ENCODE data around the gene PUS1. TPM values are rescaled to one million over a fixed set of nuclear protein-coding genes. Genes with fewer than 3 reads are reported as not detected.

Gene PUS1
- total RNA-seq, 1 donor from 2014 or later = 92.1 TPM

GRCh38 chr12:131915823-131916222, 13.3 kb upstream of the PUS1 start:
- Mint-ChIP-seq H3K4me1 (ENCODE audit: low read depth) (no peaks in the 10 kb centered on the region), H3K9me3 (no peaks in the 10 kb centered on the region), H3K27ac (no peak overlapping the region), H3K36me3 (ENCODE audit: low read depth) (no peaks in the 10 kb centered on the region), H3K4me3 (no peak overlapping the region), H3K27me3 (ENCODE audit: insufficient read depth) (no peaks in the 10 kb centered on the region)
- intact Hi-C loops (cut with micrococcal nuclease) = no loop called here
- DNase-seq (ENCODE audit: low spot score) = no peak

GRCh38 chr12:131916306-131917138, 12.6 kb upstream of the PUS1 start:
- H3K36me3 Mint-ChIP-seq (ENCODE audit: low read depth) = no peaks in the 10 kb centered on the region
- H3K4me3 Mint-ChIP-seq = no peak overlapping the region
- H3K9me3 Mint-ChIP-seq = no peaks in the 10 kb centered on the region
- DNase-seq (ENCODE audit: low spot score) = no peak
- intact Hi-C loops (cut with micrococcal nuclease) = no loop called here
- H3K27me3 Mint-ChIP-seq (ENCODE audit: insufficient read depth) = no peaks in the 10 kb centered on the region
- H3K4me1 Mint-ChIP-seq (ENCODE audit: low read depth) = no peaks in the 10 kb centered on the region
- no peak overlapping the region for H3K27ac Mint-ChIP-seq

- no peaks in the 10 kb centered on the region for H3K27me3 Mint-ChIP-seq (ENCODE audit: insufficient read depth)
- H3K4me1 Mint-ChIP-seq (ENCODE audit: low read depth) = no peaks in the 10 kb centered on the region
- H3K4me3 Mint-ChIP-seq = no peak overlapping the region
- no peaks in the 10 kb centered on the region for H3K36me3 Mint-ChIP-seq (ENCODE audit: low read depth)
- intact Hi-C loops (cut with micrococcal nuclease) = no loop called here
- no peaks in the 10 kb centered on the region for H3K9me3 Mint-ChIP-seq
- H3K27ac Mint-ChIP-seq = no peak overlapping the region
- DNase-seq (ENCODE audit: low spot score) = no peak
Observed at GRCh38 chr12:131917139-131917710, 11.9 kb upstream of the PUS1 start.

GRCh38 chr12:131917711-131918306, 11.3 kb upstream of the PUS1 start:
- no peak overlapping the region for H3K4me3 Mint-ChIP-seq
- no peaks in the 10 kb centered on the region for H3K36me3 Mint-ChIP-seq (ENCODE audit: low read depth)
- intact Hi-C loops (cut with micrococcal nuclease) = no loop called here
- H3K27me3 Mint-ChIP-seq (ENCODE audit: insufficient read depth) = no peaks in the 10 kb centered on the region
- H3K27ac Mint-ChIP-seq = no peak overlapping the region
- H3K9me3 Mint-ChIP-seq = no peaks in the 10 kb centered on the region
- H3K4me1 Mint-ChIP-seq (ENCODE audit: low read depth) = no peaks in the 10 kb centered on the region
- DNase-seq (ENCODE audit: low spot score) = no peak

GRCh38 chr12:131918311-131919050, 10.6 kb upstream of the PUS1 start:
- H3K36me3 Mint-ChIP-seq (ENCODE audit: low read depth) = no peaks in the 10 kb centered on the region
- no peak for DNase-seq (ENCODE audit: low spot score)
- H3K9me3 Mint-ChIP-seq = no peaks in the 10 kb centered on the region
- no peaks in the 10 kb centered on the region for H3K4me1 Mint-ChIP-seq (ENCODE audit: low read depth)
- H3K4me3 Mint-ChIP-seq = no peak overlapping the region
- H3K27me3 Mint-ChIP-seq (ENCODE audit: insufficient read depth) = no peaks in the 10 kb centered on the region
- no peak overlapping the region for H3K27ac Mint-ChIP-seq
- intact Hi-C loops (cut with micrococcal nuclease) = no loop called here

GRCh38 chr12:131919051-131919347, 10.1 kb upstream of the PUS1 start:
- Mint-ChIP-seq H3K27ac (no peak overlapping the region), H3K9me3 (no peaks in the 10 kb centered on the region), H3K4me1 (ENCODE audit: low read depth) (no peaks in the 10 kb centered on the region), H3K27me3 (ENCODE audit: insufficient read depth) (no peaks in the 10 kb centered on the region), H3K4me3 (no peak overlapping the region), H3K36me3 (ENCODE audit: low read depth) (no peaks in the 10 kb centered on the region)
- no peak for DNase-seq (ENCODE audit: low spot score)
- intact Hi-C loops (cut with micrococcal nuclease) = no loop called here

- H3K36me3 Mint-ChIP-seq (ENCODE audit: low read depth) = no peaks in the 10 kb centered on the region
- no peak overlapping the region for H3K27ac Mint-ChIP-seq
- no peaks in the 10 kb centered on the region for H3K9me3 Mint-ChIP-seq
- intact Hi-C loops (cut with micrococcal nuclease) = loop anchor here (10.0 kb wide), 1 partner anchor 265 kb away; no protein-coding TSS in a partner anchor
- H3K27me3 Mint-ChIP-seq (ENCODE audit: insufficient read depth) = no peaks in the 10 kb centered on the region
- no peaks in the 10 kb centered on the region for H3K4me1 Mint-ChIP-seq (ENCODE audit: low read depth)
- no peak overlapping the region for H3K4me3 Mint-ChIP-seq
- DNase-seq (ENCODE audit: low spot score) = no peak
Observed at GRCh38 chr12:131919366-131920156, 9.5 kb upstream of the PUS1 start.

- Mint-ChIP-seq H3K27ac (no peak overlapping the region), H3K4me3 (no peak overlapping the region), H3K36me3 (ENCODE audit: low read depth) (no peaks in the 10 kb centered on the region), H3K4me1 (ENCODE audit: low read depth) (no peaks in the 10 kb centered on the region), H3K27me3 (ENCODE audit: insufficient read depth) (no peaks in the 10 kb centered on the region), H3K9me3 (no peaks in the 10 kb centered on the region)
- DNase-seq (ENCODE audit: low spot score) = no peak
- intact Hi-C loops (cut with micrococcal nuclease) = loop anchor here (10.0 kb wide), 1 partner anchor 265 kb away; no protein-coding TSS in a partner anchor
Observed at GRCh38 chr12:131920157-131920508, 8.9 kb upstream of the PUS1 start.

GRCh38 chr12:131920902-131921840, 7.9 kb upstream of the PUS1 start:
- Mint-ChIP-seq H3K4me3 (no peak overlapping the region), H3K9me3 (no peaks in the 10 kb centered on the region), H3K36me3 (ENCODE audit: low read depth) (no peaks in the 10 kb centered on the region), H3K27ac (no peak overlapping the region), H3K4me1 (ENCODE audit: low read depth) (no peaks in the 10 kb centered on the region), H3K27me3 (ENCODE audit: insufficient read depth) (no peaks in the 10 kb centered on the region)
- DNase-seq (ENCODE audit: low spot score) = no peak
- intact Hi-C loops (cut with micrococcal nuclease) = loop anchor here (10.0 kb wide), 1 partner anchor 264 kb away; no protein-coding TSS in a partner anchor

GRCh38 chr12:131921866-131922769, 7.0 kb upstream of the PUS1 start:
- Mint-ChIP-seq H3K4me3 (no peak overlapping the region), H3K36me3 (ENCODE audit: low read depth) (no peaks in the 10 kb centered on the region), H3K27me3 (ENCODE audit: insufficient read depth) (no peaks in the 10 kb centered on the region), H3K9me3 (no peaks in the 10 kb centered on the region), H3K4me1 (ENCODE audit: low read depth) (no peaks in the 10 kb centered on the region), H3K27ac (no peak overlapping the region)
- DNase-seq (ENCODE audit: low spot score) = no peak
- intact Hi-C loops (cut with micrococcal nuclease) = loop anchor here (10.0 kb wide), 1 partner anchor 263 kb away; no protein-coding TSS in a partner anchor

- DNase-seq (ENCODE audit: low spot score) = no peak
- Mint-ChIP-seq H3K27me3 (ENCODE audit: insufficient read depth) (no peaks in the 10 kb centered on the region), H3K4me3 (no peak overlapping the region), H3K36me3 (ENCODE audit: low read depth) (no peaks in the 10 kb centered on the region), H3K4me1 (ENCODE audit: low read depth) (no peaks in the 10 kb centered on the region), H3K9me3 (no peaks in the 10 kb centered on the region), H3K27ac (no peak overlapping the region)
- intact Hi-C loops (cut with micrococcal nuclease) = loop anchor here (10.0 kb wide), 1 partner anchor 262 kb away; no protein-coding TSS in a partner anchor
Observed at GRCh38 chr12:131922772-131923171, 6.3 kb upstream of the PUS1 start.
